ENCODE results near the gene C11orf52. TPM values are rescaled to one million over a fixed set of nuclear protein-coding genes. Genes with fewer than 3 reads are reported as not detected.

The C11orf52 gene
- total and polyA plus RNA-seq, 2 of the 13 experiments (the other 11 are each of a cell fraction or from before 2014, with no cell fraction given), result 7.4 to 11.0 TPM

DNA sequence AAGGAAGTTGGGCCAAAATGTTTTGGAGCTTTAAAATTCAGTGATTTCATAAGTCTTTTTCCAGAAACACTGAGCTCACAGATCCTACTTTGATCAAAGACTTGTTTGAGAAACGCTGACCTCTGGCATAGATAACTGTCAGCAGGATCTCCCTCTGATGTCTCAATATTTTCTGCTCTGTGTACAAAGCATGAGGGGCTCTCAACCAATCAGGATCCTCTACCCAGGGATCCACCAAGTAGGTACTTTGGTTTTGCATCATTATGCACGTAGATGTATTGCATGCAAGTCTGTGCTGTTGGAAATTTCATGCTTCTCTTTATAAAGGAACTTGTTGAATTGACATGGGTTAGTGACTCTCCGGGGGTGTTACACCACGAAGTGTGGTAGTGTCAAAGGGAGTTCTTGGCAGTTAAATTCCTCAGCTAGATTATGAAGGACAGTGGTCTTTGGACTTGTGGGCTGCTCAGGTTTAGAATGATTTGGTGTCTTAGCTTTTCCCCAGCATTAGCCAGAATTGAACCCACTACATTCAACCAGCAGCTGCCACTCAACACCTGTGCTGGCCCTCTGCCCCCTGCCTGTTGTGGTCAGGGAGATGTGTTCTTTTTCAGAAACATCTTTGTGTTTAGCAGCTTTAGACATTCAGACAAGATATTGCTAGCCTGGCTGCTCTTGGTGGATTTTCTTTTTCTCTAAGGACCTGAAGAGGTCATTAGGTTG lies 16.8 kb downstream of the C11orf52 start (continued):
- TF ChIP-seq TFDP2 (CRISPR knock-in tag; IDR thresholded peaks at IDR 0.05) (no peak), HMG20B (CRISPR knock-in tag; conservative IDR thresholded peaks at IDR 0.05) (0 out of 2 replicates have a peak, but pooled peaks have one; percentile 38), RARA (CRISPR knock-in tag; IDR thresholded peaks at IDR 0.05) (peak; percentile 54), ZNF639 (CRISPR knock-in tag; conservative IDR thresholded peaks at IDR 0.05) (no peak), RAD21 (CRISPR knock-in tag; IDR thresholded peaks at IDR 0.05) (no peak), ZNF589 (CRISPR knock-in tag; conservative IDR thresholded peaks at IDR 0.05) (no peak), DNMT3B (CRISPR knock-in tag; conservative IDR thresholded peaks at IDR 0.05) (no peak), DPF2 (CRISPR knock-in tag; IDR thresholded peaks at IDR 0.05; ENCODE audit: borderline replicate concordance, low read depth) (peak; percentile 60; the same call in 1 of the 2 replicates), SSRP1 (CRISPR knock-in tag; IDR thresholded peaks at IDR 0.05) (no peak), ZNF263 (CRISPR knock-in tag; IDR thresholded peaks at IDR 0.05) (no peak), SYNCRIP (IDR thresholded peaks at IDR 0.05; ENCODE audit: insufficient read depth, low read depth, low read length) (no peak), IKZF1 (IDR thresholded peaks at IDR 0.05) (no peak), CREBL2 (CRISPR knock-in tag; IDR thresholded peaks at IDR 0.05; ENCODE audit: borderline replicate concordance) (no peak), PRMT3 (CRISPR knock-in tag; IDR thresholded peaks at IDR 0.05; ENCODE audit: borderline replicate concordance, low read depth) (no peak), SNAPC5 (CRISPR knock-in tag; IDR thresholded peaks at IDR 0.05; ENCODE audit: borderline replicate concordance) (0 out of 2 replicates have a peak, but pooled peaks have one; percentile 32), ZNF557 (CRISPR knock-in tag; IDR thresholded peaks at IDR 0.05) (no peak), XRCC5 (optimal IDR thresholded peaks at IDR 0.05; ENCODE audit: low read length) (peak; percentile 29), MLXIP (CRISPR knock-in tag; IDR thresholded peaks at IDR 0.05; ENCODE audit: borderline replicate concordance) (no peak), KDM1A (CRISPR knock-in tag; IDR thresholded peaks at IDR 0.05) (no peak), ZNF574 (CRISPR knock-in tag; IDR thresholded peaks at IDR 0.05) (no peak)
